SKM-1 treated with dmso at 0.1 percent for 144 hours (cell line): ENCODE results near the gene NSD2.

Experiments used
- DNase-seq: peaks from one replicate; lab custom pipeline; 2025; ENCODE audit not compliant: unreplicated experiment; lab: John Stamatoyannopoulos, UW

The NSD2 gene

GRCh38 chr4:1940566-1940965 is 69.4 kb downstream of the NSD2 start:
- DNase-seq: no peak

- DNase-seq: no peak
These were observed 72.7 kb downstream of the NSD2 start for GRCh38 chr4:1943928-1944327.

DNA sequence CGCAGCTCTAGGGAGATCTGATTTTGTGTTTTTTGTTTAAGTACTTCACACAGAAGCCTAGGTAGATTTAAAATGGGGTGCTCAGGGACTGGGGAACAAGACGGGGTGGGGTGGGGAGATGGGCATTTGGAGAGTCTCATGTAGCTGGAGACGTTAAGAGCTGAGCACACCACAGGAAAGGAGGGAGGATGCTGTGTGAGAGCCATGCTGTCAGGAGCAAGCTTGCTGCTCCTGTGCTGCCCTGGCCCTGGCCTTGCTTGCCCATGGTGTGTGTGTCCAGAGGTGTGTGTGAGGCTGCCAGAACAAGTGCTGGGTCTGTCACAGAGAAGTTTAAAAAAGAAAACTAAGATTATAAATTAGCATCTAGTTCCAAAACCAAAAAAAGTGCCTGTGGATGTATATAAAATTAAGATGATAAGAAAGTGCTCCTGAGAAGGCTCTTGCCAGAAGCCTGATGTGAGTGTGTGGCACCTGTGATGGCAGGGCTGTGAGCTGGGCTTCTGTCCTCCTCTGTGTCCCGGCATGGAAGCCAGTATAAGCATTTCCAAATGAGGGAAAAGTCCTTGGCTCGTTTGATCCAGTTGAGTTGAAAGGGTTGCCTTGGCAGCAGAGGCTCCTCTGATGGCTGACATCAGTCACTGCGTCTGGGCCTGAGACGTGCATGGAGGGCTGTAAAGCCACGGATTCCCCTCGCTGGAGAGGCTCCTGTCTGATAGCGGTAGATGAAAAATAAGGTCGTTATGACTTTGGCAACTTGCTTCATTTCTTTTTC is 74.1 kb downstream of the NSD2 start:
- no peak for DNase-seq

GRCh38 chr4:1945912-1946311 is 74.7 kb downstream of the NSD2 start:
- DNase-seq: no peak

GRCh38 chr4:1948232-1948631 is 77.0 kb downstream of the NSD2 start:
- no peak for DNase-seq

GRCh38 chr4:1948892-1949436 is 77.8 kb downstream of the NSD2 start:
- DNase-seq: no peak

DNA sequence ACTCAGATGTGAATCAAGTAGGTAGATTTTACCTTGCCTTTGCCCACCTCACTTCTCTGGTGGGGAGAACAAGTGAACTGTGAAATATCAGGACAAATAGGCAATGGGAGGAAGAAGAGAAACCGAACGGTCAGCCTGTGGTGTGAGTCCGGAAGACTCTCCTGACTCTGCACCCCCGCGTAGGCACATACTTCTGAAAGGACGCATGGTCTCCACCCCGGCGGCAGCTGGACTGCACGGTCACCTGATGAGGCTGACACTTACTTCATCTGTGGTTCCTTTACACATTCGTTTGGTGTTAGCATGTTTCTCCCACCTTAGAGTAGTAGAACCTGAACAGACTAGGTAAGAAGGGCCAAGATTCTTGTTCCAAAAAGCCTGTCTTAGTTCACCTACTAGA is 79.2 kb downstream of the NSD2 start:
- no peak for DNase-seq

DNA sequence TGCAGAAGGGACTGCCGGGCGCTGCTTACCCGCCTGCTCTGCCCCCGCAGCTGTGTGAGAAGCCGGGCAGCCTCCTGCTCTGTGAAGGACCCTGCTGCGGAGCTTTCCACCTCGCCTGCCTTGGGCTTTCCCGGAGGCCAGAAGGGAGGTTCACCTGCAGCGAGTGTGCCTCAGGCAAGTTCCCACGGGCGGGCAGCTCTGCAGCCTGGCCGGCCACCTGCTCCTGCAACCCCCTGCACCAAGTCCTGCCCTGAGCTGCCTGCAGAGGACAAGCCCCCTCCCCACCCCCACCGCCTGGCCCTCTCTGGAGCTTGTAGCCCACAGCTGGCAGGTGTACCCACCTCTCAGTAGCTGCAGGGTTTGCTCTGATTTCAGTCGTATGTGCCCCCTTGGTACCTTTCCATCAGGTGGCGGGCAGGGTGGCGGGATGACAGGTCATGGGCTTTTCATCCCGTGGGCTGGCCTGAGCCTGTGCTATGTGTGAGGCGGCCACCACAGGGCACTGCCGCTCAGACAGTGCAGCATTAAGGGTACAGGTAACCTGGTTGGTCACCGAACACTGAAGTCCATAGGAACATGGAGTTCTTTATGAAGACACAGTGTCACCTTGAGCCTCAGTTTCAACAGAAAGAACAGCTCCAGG is 81.0 kb downstream of the NSD2 start:
- no peak for DNase-seq

GRCh38 chr4:1952719-1953118 is 81.5 kb downstream of the NSD2 start:
- no peak for DNase-seq

DNA sequence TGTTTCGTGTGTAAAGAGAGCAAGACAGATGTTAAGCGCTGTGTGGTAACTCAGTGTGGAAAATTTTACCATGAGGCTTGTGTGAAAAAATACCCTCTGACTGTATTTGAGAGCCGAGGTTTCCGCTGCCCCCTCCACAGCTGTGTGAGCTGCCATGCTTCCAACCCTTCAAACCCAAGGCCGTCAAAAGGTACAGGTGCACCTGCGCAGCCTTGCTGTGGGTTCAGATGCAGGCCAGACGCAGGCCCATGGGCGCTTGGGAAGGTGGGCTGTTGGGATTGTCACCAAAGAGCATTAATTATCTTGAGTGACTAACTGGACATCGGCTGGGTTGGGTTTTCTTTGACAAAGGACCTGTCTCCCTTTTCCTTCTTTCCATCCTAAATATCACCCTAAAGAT is 82.1 kb downstream of the NSD2 start:
- no peak for DNase-seq

- no peak for DNase-seq
These were observed 85.4 kb downstream of the NSD2 start for GRCh38 chr4:1956631-1957030.

DNA sequence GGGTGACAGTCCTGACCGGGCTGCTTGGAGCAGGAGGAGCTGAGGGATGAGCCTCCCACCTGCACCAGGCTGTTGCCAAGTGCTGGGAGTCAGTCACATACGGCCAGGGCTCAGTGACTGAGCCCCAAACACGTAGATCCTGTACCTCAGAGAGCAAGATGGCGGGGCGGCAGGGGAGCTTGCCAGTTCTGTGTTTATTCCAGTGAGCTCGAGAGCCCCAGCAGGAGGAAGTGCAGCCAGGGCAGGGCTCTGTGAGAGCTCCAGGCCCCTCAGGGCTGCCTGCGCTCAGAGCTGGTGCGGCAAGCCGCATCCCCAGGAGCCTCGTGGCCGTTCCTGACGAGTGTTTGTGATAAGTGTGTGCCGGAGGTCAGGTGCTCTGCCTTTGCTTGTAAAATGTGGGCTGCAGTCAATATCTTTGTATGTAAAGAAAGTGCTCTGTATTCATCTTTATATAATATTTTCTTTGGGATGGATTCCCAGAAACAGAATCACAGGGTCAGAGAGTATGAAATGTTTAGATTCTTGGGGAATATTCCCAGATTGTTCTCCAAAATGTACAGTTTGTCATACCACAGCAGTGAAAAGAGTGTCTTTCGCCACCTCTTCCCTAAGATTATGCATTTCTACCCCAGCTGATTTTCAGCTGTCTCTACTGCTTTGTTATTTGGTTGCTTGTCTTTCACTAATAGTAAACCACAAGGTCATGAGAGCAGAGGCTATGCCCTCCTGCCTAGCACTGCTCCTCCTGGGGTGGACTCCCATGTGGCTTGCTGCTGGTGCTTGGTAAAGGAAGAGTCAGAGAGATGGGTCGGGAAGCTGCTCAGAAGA is 87.3 kb downstream of the NSD2 start:
- DNase-seq: no peak

DNA sequence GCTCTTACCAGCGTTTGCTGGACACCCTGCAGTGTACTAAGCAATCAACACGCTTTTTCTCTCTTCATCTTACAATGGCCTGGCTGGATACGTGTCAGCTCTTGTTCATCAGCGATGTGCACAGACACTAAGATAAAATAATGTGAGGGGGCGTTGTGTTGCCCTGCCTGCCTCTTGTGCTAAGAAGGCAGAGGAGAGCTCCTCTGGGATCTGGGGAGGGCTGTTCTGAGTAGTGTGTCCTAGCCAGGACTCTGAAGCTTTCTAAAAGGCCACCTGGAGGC is 87.9 kb downstream of the NSD2 start:
- no peak for DNase-seq

- no peak for DNase-seq
These were observed 89.1 kb downstream of the NSD2 start for GRCh38 chr4:1960170-1960825.

GRCh38 chr4:1961038-1961437 is 89.8 kb downstream of the NSD2 start:
- DNase-seq: no peak

DNA sequence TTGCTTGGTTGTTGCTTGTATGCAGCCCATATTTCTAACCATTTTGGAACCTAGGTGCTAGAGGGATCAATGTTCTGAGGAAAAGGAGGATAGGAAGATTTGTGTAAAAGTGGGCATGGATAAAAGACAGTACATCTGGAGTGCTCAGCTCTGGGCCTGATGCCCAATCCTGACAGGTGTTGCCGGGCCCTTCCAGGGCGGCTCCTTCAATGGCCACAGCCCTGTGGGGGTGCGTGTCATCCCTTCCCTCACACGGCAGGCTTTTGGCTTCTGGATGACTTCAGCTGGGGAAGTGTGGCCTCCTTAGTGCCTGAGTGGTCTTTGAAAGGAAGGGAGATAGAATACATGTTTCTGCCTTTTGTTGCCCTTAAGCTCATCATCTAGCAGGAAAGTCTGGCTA is 90.4 kb downstream of the NSD2 start:
- no peak for DNase-seq

GRCh38 chr4:1962980-1963379 is 91.8 kb downstream of the NSD2 start:
- DNase-seq: no peak

GRCh38 chr4:1964443-1964842 is 93.2 kb downstream of the NSD2 start:
- no peak for DNase-seq

DNA sequence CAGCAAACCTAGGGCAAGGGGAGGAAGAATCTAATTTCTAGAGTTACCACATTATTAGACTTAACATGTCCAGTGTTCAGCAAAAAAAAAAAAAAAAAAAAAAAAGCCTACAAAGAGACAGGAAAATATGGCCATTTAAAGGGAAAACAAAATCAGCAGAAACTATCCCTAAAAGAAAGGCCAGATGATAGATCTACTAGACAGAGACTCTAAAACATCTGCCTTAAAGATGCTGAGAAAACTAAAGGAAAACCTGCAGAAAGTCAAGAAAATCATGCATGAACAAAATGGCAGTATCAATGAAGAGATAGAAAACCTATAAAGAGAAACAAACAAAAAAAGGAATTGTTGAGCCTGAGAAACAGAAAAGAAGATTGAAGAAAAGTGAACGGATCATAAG is 93.8 kb downstream of the NSD2 start:
- no peak for DNase-seq

DNA sequence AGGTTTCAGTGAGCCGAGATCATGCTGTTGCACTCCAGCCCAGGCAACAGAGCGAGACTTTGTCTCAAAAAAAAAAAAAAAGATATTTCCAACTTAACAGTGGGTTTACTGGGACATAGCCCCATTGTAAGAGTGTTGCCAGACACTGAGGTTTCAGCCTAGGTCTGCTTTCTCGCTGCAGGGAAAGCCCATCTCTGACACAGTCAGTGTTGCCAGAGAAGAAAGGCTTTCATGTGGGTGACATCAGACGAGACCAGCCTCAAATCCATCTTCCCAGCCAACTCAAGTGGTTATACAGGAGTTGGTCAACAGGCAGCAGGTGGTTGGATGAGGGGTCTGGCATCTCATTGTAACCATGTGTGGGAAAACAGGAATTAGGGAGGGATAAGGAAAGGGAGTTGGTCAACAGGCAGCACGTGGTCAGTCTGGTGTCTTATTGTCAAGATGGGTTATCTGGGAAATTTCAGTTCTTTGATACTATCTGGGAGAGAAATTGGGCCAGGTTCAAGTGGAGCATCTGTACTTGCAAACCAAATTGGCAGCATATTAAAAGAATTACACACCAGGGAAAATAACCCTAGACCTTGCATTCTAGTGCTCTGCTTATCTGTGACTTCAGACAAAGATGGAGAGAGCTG is 96.4 kb downstream of the NSD2 start:
- DNase-seq: no peak

- no peak for DNase-seq
These were observed 97.6 kb downstream of the NSD2 start for GRCh38 chr4:1968686-1969295.
